HG03196 (cell line): ENCODE measurements around the gene DCDC2.
"Not testable (repeated sequence)": the region's sequence is repeated elsewhere in the genome, so short reads cannot be mapped to it uniquely, and the experiment has no call there.

Source experiments
- ATAC-seq: cut with Tn5 transposase; IDR thresholded peaks from one replicate; pipeline ENCODE4 v1.9.1; 2021; ENCODE audit not compliant: unreplicated experiment

Gene DCDC2

DNA sequence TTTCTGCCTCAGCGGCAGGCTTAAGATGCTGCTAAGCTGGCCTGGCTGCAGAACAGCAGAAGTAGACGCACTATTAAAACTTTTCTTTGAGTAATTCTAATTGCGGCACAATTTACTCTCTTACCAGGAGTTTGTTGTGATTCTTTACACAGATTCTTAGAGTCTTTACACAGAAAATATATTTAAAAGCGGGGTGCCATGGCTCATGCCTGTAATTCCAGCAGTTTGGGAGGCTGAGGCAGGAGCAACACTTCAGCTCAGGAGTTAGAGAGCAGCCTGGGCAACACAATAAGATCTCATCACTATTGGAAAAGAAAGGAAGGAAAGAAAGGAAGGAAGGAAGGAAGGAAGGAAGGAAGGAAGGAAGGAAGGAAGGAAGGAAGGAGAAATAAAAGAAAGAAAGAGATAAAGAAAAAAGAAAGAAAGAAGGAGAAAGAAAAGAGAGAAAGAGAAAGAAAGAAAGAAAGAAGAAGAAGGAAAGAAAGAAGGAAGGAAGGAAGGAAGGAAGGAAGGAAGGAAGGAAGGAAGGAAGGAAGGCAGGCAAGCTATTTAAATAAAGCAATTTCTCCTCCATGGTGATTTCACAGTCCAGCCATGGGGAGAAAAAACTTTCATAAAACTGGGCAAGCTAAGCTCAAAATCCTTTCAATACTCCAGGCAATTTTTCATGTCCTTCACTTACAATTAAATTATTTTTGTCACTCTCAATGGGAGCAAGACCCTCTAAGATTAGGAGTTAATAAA, 23.8 kb upstream of the DCDC2 start:
- no peak for ATAC-seq

DNA sequence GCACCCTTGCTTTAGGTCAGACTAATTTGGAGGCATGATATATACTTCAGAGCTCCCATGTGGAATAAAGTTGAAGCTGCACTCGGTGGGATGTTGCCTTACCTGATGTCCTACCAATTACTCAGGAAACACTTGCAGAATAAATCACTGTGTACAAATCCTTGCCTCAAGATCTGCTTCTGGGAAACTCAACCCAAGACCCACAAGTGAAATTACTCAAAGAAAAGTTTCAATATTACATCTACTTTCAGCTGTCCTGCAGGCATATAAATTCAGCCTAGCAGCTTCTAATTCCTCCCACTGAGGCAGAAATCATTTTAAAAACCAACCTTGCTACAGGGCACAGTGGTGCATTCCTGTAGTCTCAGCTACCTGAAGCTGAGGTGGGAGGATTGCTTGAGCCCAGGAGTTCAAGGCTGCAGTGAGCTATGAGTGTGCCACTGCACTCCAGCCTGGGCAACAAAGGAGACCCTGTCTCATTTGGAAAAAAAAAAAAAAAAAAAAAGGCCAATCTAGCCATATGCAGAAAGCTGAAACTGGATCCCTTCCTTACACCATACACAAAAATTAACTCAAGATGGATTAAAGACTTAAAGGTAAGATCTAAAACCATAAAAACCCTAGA, 20.7 kb upstream of the DCDC2 start:
- ATAC-seq, result no peak

DNA sequence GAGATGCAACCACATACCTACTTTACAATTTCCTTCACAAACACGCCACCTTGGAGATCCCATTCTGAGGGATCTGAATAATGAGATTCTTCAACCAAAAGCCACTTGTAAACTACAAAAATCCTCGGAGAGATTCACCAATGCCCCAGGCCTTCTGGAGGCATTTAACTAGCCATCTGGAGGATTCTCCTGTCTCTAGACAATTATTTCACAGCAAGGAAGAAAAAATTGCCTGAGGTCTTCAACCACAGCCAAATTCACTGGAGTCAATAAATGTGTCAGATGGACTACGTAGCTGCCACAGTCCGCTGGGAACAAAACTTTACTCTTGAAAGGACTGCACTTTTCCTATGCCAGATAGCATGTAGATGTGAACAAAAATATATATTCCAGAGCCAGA, 19.0 kb upstream of the DCDC2 start:
- no peak for ATAC-seq

DNA sequence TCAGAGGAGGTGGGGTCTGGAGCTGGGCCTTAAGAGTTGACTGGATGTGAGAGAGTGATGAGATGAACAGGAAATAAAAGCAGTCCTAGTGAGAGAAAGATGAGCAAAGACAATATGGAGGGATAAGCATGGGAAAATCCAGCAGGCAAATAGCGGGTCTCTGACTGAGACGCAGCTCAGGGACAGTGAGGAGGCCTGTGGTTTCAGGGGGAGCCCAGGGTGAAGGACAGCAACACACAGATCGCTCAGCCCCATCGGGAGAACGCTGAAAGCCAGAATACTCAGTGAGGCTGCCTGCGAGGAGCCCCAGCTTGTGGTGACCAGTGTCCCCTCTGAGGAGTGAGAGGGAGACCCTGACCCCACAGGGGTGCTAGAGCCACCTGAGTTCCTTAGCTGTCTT, 16.8 kb upstream of the DCDC2 start:
- ATAC-seq, result no peak

DNA sequence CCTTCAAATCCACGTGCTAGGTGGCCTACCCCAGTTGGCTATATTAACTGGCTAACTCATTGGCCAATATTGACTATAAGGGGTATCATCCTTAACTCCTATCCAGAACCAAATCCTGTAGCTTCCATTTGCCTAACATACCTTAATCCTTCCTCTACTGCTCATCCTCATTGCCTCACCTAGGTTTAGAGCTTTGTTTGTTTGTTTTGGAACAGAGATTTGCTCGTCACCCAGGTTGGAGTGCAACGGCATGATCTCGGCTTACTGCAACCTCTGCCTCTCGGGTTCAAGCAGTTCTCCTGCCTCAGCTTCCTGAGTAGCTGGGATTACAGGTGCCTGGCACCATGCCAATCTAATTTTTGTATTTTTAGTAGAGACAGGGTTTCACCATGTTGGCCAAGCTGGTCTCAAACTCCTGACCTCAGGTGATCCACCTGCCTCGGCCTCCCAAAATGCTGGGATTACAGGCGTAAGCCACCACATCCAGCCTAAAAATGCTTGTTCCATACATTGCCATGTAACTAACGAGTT, 7.3 kb upstream of the DCDC2 start:
- not testable (repeated sequence) for ATAC-seq

DNA sequence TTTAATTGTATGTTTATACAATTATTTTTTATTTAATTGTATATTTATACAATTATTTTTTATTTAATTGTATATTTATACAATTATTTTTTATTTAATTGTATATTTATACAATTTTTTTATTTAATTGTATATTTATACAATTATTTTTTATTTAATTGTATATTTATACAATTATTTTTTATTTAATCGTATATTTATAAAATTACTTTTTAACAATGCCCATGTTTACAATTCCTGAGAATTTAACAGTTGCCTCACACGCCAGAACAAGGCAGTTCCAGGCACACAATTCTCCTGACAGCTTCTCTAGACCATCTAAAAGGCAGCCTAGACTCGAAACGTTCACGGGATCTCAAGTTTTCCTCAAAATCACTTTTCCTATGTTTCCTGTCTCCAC, 4.5 kb upstream of the DCDC2 start:
- ATAC-seq, result not testable (repeated sequence)

DNA sequence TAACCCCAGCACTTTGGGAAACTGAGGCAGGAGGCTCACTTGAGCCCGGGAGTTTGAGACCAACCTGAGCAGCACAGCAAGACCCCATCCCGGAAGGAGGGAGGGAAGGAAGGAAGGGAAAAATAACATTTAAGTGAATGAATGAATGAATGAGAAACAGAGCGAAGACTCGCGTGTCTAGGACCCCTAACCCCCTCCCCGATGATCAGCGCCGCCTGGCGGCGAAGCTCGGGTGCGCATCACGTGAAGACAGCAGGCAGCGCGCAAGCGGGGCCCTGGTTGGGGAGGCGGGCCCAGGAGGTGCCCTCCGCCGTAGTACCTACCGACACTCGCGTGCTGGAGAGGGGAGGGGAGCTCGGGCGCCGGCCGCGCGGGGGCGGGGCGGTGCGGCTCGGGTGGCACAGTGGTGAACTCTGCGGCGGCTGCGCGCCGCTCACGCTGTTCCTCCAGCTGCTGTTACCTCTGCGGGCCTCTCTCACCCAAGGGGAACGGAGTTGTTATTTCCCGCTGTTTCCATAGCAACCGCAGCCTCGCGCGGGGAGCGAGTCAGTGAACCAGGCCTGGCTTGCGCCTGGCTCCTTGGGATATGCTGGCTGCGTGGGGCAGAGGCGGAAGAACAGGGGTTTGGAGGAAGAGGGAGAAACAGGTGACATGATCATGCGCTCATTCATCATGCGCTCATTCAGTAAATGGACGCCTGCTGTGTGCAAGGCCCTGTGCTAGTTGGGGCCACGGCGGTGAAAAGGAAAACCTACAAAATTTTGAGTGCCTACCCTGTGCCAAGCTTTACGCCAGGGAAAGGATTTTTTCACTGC, 2.0 kb upstream of the DCDC2 start:
- ATAC-seq, result peak; percentile 87

DNA sequence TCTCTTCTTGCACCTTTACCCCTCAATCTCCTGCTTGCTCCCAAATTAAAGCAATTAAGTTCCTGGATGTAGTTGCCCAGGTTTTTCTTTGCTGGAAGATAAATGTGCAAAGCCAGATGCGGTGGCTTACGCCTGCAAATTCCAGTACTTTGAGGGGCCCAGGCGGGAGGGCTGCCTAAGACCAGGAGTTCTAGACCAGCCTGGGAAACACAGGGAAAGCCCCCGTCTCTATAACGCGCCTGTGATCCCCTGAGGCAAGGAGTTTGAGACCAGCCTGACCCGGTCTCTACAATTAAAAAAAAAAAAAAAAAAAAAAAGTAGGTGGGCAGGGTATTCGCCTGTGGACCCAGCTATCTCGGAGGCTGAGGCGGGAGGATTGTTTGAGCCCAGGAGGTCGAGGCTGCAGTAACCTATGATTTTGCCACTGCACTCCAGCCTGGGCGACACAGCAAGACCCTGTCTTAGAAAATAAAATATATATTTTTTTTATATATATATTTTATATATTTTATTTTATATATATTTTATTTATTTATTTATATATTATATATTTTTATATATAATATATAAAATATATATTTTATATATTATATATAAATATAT, 461 bp upstream of the DCDC2 start:
- no peak for ATAC-seq

DNA sequence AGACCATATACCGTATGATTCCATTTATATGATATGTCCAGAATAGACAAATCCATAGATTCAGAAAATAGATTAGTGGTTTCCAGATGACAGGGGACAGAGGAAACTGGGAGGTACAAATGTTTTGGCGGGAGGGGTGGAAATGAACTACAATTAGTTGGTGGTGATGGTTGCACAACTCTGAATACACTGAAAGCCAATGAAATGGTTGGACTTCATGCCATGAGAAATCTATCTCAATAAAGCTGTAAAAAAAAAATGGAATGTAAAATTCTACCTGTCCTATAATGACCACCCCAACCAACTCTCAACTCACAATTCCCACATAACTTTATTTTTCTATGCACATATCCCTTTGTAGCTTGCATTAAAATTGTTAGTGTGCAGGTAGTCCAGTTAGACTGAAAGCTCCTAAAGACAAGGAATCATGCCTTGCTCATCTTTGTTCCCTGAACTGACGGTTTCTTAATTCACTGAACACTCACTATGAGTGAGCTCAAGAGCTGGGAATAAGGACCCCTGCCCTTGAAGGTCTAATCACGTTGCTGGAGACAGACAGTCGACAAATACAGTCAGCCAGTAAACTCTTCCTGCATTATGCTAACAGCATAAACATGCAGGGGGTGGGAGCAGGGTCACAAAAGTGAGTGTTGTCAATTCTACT, 1.4 kb downstream of the DCDC2 start:
- ATAC-seq, result no peak

DNA sequence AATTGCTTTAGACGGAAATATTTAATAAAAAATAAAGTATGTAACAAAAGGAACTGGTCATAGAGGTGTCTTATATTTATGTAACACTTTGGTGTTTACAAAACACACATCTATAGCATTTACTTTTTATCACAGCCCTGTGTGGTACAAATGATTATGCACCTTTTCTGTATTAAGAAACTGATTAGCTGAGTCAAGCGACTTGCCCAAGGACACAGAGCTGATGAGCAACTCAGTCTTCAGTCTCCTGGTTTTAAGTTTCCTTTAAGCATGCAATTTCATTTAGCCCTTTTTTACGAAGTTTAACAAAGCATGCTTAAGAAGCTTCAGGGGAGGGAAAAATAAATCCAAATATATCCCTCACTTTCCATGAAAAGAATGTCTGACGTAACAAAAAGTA, 2.5 kb downstream of the DCDC2 start:
- no peak for ATAC-seq

DNA sequence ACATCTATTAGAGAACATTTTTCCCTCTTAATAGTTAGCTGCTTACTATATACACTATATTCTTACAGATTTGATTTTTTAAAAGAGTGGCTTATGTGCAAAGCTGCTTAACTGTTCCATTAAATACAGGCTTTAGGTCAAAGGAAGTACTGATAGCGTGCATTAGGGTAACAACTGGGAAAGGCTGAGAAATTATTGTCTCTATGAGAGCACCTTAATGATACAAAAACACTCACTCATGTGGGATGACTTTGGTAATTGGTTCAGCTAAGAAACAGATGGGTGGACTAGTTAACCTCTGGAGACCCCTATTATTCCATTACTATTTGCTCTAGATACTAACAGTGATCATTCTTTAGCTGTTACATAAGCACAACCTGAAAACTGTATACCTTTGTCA, 4.0 kb downstream of the DCDC2 start:
- ATAC-seq, result no peak

DNA sequence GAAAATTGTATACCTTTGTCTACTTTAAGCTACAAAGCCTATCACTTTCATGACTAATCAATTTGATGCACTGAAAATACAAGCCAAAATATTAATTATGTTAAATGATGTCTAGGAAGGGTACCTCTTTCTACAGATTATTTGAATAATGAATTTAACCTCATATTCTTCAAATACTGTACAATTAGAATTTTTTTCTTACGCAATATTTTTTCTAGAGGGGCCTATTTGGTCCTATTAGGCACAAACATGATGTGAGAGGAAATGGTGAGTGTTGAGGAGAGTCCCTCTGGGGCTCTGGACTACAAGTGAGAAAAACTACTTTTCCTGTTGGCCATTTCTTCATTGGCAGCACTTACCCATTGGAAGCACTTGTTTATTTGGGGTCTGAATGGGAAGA, 5.4 kb downstream of the DCDC2 start:
- no peak for ATAC-seq

DNA sequence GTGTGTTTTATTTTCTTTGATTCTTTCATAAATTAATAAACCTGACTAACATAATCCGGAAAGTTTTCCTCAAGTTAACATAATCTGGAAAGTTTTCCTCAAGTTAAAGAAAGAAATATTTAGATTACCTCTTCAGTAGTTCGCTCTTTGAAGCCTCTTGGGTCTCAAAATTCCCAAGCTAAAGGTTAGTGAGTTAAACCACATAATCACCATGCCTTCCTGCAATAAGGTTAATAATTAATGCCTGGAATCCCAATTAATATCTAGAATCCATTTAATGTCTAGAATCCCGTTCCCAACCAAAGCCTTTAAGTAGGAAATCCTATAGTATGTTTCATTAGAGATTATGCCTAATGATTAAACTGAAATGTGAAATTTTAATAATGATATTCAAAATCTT, 12.9 kb downstream of the DCDC2 start:
- ATAC-seq, result no peak

DNA sequence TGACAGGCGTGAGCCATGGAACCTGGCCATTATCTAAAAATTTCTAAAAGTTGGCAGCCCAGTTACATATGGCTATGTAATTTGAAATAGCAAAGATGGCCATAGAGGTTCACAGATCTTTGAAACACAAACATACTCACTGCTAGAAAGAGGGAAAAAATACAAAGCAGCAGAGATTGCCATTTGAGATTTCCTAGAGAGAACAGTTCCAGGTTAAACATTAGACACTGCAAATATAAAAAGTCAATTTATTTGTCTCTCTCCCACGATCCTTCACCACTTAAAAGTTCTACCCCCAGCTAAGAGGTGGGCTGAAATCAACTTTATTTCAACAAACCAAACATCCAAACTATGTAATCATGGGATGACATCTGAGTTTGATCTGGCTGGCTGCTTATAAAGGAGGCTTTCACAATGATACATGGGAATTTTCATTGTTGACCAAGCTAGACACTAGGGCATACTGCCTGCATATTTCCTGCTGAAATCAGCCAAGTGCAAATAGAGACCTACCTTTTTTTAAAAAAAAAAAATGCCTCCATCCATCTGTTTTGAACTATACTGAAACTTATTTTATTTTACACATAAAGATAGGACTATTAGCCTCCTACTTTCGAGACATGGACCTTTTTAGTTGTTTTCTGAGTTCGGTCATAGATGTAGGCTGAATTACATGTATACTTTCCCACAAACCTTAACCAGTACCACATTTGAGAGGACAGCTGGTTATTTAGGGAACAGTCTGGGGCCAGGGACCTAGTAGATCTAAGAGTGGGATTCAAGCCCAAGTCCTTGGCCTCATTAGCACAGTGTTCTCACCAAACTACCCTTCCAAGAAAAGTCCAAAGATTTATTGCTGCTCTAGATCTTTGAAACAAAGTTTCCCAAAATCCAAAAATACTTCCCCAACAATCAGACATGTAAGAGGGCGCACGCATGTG, 16.6 kb downstream of the DCDC2 start:
- ATAC-seq, result no peak

DNA sequence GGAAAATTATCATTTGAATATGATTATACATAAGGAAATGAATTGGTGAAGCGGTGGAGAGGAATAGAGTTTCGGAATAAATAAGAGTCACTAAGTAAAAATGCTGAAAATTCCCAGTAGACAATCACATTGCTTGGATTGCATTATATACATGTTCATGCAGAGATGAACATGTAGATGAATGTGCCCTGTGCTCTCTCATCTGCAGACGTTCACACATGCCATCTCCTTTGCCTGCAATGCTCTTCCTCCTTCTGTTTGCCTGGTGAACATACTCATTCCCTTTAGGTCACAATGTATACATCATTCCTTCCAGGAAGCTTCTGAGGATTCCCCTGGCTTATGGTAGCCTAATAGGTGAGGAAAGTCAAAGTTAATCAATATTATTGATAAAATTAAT, 17.9 kb downstream of the DCDC2 start:
- no peak for ATAC-seq

DNA sequence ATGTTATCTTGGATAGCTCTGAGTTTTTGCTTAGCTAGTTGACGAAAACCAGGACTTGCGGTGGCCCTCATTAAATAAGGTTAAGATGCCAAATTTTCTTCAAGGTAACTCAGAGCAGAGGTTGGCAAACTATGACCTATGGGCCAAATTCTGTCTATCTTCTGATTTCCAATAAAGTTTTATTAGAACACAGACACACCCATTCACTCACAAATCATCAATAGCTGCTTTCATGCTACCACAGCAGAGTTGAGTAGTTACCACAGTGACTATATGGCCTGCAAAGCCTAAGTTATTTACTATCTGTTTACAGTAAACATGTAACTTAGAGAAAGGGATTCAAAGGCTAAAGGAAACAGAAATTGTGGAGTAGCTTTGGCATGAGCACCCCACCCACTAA, 23.6 kb downstream of the DCDC2 start:
- ATAC-seq, result no peak

DNA sequence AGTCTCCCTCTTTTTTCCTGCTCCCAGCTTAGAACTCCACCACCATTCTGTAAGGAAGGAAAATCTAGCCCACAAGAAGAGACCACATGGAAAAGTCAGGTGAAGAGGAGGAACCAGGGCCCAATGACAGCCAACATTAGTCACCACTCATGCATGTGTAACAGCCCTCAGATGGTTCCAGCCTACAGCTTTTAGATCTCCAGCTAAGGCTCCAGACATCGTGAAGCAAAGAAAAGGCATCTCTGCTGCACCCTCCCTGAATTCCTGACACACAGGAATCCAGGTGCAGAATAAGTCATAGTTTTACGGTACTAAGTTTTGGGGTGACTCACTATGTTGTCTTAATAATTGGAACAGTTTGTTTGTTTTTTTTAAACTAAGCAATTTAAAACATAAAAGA, 25.5 kb downstream of the DCDC2 start:
- no peak for ATAC-seq

DNA sequence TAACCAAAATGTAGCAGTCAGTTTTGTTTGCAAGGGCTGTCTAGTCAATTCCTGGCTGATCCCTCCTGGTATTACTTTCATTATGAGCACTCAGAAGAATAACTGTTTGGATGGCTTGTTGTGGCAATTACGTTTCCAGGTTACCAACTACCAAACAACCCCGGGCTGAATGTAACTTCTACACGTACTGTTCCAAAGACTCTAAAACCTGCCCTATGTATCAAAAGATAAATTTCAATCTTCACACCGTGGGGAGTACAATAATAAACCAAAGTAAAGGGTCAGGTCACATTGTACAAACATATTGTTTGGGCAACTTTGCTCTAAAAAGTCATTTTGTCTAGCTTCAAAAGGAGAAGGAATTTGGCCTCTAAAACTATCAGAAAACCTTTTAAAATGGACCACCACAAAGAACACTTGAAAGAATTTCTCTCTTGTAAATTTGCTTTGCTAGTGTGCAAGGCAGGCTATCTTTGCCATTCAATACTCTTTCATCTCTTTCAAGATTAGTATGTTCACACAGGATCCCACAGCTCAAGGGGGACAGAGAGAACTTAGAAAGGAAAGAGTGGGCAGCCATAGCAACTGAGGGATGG, 27.6 kb downstream of the DCDC2 start:
- ATAC-seq, result no peak

DNA sequence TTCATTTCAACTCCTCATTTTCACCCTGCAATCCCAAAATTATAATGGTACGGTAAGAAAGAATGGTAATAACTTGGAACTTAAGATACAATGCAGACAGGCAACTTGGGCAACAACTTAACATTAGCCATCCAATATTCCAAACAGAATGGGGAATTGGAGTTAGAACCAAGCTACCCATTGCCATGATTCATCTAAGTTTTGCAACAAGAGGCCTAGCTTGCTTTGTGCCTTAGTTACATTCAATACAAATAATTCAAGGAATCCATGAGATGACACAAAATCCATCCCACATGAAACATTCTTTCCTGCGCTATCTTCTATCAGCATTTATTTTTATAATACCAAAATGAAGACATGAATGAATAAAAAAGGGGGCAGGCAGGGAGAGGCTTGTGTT, 28.4 kb downstream of the DCDC2 start:
- ATAC-seq, result no peak
